ENCODE data around the gene LY6G6C.

GRCh38 chr6:31691078-31691463 lies 30.5 kb downstream of the LY6G6C start:
- TF ChIP-seq, protein P1, sequence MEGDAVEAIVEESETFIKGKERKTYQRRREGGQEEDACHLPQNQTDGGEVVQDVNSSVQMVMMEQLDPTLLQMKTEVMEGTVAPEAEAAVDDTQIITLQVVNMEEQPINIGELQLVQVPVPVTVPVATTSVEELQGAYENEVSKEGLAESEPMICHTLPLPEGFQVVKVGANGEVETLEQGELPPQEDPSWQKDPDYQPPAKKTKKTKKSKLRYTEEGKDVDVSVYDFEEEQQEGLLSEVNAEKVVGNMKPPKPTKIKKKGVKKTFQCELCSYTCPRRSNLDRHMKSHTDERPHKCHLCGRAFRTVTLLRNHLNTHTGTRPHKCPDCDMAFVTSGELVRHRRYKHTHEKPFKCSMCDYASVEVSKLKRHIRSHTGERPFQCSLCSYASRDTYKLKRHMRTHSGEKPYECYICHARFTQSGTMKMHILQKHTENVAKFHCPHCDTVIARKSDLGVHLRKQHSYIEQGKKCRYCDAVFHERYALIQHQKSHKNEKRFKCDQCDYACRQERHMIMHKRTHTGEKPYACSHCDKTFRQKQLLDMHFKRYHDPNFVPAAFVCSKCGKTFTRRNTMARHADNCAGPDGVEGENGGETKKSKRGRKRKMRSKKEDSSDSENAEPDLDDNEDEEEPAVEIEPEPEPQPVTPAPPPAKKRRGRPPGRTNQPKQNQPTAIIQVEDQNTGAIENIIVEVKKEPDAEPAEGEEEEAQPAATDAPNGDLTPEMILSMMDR (IDR thresholded peaks at IDR 0.05): no peak
- no peak for TF ChIP-seq POLR2A (IDR thresholded peaks at IDR 0.05)
